Right ventricle myocardium inferior (tissue), 1 donor: ENCODE measurements around the gene LONP2. TPM values are rescaled to one million over a fixed set of nuclear protein-coding genes. Genes with fewer than 3 reads are reported as not detected.
A peak's percentile ranks its signal among the peaks of the same experiment; 100 is the strongest.
"Not testable (repeated sequence)": the region's sequence is repeated elsewhere in the genome, so short reads cannot be mapped to it uniquely, and the experiment has no call there.

ENCODE experiments used
- ATAC-seq: fragments of 200-7000 bp; cut with Tn5 transposase; one replicate; pipeline ENCODE4 v1.9.1; 2020; ENCODE audit warnings: mild to moderate bottlenecking, moderate library complexity
- DNase-seq: peaks from one replicate; pipeline ENCODE4 v3.0.0; 2021; ENCODE audit errors: missing footprints
- intact Hi-C: fragments of 100-400 bp; cut with DNase I; formaldehyde crosslinking; loops from one replicate; pipeline ENCODE4 v1.11.0; 2022
- total RNA-seq: library from RNA; stranded (reverse); fragmentation: NEBNext Ultra II Directional; extraction: Animal tissue kit (Norgen Biotek cat#: 25700); gene quantifications from one replicate; pipeline ENCODE4 v1.2.1, GENCODE V29; 2021
- donor health status: DM: no; HTN: yes; CAD: no; lungs with severe emphysema.

LONP2 gene
- total RNA-seq, 1 donor from 2014 or later, result 61.3 TPM

DNA sequence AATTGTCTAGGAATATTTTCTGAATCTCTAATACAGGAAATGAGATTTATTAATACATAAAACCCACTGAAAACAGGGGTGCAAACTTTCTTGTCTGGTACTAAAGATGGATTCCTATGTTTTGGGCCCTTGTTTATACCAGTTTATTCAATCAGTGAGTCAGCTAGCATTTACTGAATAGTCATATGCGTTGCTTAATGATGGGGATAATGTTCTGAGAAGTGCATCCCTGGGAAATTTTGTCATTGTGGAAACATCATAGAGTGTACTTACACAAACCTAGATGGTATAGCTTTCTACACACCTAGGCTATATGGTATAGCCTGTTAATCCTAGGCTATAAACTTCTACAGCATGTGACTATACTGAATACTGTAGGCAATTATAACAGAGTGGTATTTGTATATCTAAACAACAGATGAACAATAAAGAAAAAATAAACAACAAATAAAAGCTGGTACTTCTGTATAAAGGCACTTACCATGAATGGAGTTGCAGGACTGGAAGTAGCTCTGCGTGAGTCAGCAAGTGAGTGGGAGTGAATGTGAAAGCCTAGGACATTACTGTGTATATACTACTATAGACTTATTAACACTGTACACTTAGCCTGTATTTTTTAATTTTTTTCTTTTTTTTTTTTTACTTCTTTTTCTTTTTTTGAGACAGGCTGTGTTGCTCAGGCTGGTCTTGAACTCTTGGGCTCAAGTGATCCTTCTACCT is 77.4 kb downstream of the LONP2 start:
- DNase-seq (no peak), ATAC-seq (no peak)
- intact Hi-C loops, result no loop called here

DNA sequence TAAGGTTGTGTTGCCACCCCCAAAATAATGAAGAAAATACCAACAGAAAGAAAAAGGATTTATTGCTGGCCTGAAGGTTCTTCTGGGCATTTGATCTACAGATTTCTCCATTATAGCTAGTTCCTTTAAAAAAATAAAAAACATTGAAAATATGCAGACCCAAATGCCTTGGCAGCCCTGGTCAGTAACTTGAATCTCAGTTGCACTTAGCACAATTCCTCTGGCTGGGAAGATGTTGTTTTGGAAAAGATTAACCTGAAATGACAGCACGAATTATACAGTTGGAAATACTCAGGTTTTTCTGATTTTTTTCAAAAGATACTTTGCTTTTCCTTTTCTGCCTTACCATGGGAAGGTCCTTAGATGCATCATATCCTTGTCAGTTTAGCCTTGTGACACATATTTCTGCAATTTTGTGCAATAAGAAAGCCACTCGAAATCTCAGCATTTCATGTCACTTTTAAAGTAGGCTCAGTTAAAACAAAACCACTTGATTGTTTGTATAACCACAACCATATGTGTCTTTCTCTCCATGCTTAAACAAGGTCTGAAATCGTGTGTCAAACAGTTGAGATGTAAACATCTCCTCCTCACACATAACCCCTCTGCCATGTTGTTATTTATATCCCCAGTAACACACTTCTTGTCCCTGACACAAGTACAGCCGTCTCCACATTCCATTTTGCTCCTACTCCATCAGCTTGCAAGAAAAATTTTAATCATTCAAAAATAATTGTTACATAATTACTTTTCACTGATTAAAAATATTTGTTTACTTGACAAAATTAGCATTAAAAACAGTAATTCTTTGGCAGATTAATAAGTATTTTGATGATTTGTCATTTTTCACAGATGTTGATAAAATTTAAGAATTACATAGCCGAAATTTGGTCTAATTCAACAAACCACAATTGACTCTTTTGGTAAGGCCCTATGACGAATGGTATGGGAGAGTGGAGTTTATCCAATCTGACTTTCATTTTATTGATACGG is 80.0 kb downstream of the LONP2 start:
- DNase-seq (no peak), ATAC-seq (no peak)
- intact Hi-C loops, result no loop called here

DNA sequence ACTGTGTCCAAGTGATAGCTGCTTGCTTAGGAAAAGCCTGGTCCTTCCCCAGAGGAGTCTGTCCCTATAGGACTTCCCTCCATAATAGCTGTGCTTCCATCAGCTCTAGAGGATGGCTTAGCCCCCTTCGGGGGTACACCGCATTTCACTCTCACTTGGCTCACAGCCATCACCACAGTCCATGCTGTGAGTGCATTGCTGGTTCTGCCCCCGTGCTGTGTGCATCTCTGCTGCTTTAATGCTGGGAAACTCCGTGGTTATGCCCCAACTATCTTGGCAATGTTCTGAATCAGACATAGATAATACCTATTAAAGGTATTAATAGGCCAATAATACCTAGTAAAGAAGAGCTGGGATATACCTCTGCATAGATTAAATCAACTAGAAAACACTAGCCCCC is 82.8 kb downstream of the LONP2 start:
- no peak for ATAC-seq
- intact Hi-C loops, result no loop called here
- no peak for DNase-seq

DNA sequence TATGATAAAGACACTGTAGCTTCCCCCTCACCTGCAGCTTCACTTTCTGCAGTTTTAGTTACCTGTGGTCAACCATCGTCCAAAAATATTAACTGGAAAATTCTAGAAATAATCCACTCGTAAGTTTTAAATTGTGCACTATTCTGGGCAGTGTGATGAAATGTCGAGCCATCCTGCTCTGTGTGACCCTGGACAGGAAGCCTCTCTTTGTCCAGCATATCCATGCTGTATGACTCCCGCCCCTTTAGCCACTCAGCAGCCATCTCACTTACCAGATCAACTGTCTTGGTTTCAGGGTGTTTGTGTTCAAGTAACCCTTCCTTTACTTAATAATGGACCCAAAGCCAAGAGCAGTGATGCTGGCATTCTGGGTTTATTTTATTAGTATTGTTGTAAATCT is 85.0 kb downstream of the LONP2 start:
- intact Hi-C loops, result no loop called here
- DNase-seq (no peak), ATAC-seq (no peak)

- intact Hi-C loops, result no loop called here
These were observed 86.2 kb downstream of the LONP2 start for GRCh38 chr16:48330189-48330840.

GRCh38 chr16:48330841-48331192 is 86.7 kb downstream of the LONP2 start:
- intact Hi-C loops, result no loop called here
- ATAC-seq, result peak; percentile 67

More at GRCh38 chr16:48330189-48330840, 86.2 kb downstream of the LONP2 start:
- ATAC-seq (no peak), DNase-seq (no peak)

DNA sequence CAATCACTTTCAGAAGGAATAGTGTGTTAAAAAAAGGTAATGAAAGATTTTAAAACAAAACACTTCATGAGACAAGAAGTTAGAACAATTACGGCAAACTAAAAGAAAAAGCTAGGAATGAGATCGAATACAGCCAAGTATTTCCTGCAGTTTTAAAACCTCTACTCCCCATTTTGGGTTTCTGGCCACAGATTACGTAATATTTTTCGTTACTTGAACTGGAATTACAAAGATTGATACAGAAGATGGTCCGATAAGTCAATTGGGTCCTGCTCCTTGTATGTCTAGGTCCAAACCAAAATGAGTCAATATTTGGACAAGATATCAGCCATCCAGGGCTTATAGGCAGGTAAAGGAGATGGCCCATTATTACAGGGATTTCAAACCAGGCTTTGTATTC is 88.9 kb downstream of the LONP2 start:
- intact Hi-C loops, result no loop called here
- DNase-seq (no peak), ATAC-seq (no peak)

More at GRCh38 chr16:48330841-48331192, 86.7 kb downstream of the LONP2 start:
- no peak for DNase-seq

DNA sequence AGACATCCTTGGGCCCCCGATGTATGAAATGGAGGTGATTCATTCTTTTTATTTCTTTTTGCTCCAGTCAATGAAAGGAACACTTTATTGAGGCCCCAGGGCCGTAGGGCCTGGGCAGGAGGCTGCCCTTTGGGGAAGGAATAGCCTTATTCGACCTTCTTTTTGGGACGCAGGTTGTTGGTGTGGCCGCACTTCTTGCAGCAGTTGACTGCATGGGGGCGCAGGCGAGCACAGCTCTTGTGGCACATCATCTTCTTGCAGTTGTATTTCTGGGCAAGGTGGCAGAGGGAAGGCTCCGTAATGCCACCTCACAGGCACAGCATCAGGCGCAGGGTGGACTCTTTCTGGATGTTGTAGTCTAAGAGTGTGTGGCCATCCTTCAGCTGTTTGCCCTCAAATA is 90.2 kb downstream of the LONP2 start:
- ATAC-seq (no peak), DNase-seq (no peak)
- intact Hi-C loops, result no loop called here

DNA sequence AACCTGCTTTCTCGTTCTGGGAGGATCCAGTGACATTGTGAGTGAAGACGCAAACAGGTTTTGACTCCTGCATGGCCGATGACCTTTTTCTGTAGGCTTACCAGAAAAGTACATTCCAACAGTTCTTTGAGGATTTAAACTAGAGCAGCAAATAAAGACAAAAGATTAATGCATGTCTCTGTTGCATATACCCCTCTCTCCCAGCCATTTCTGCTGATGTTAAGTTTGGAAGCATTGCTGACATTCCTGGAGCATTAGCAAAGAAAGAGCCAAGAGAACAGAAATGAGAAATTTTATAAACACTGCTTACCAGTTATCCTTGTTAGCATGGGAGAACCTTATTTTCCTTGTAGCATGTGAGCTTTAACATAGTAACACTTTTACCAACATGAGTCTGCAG is 91.9 kb downstream of the LONP2 start:
- ATAC-seq, result no peak
- intact Hi-C loops, result no loop called here
- DNase-seq, result no peak

DNA sequence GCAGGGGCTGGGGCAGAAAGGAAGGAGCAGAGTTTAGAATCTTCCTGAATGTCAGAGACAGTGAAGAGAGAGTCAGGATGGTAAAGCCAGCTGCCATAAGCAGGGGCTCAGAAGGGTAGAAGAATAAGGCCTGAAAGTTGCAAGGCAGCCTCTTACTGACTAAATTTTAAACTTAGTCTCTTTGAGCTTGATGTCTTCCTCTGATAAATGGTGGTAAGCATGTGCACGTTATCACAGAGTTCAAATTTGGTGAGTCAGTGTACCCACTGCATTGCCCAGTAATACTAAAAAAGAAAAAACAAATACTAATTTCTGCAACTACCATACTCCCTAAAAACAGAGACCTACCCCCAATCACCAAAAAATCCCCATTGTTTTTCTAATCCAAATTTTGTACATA is 96.0 kb downstream of the LONP2 start:
- ATAC-seq (no peak), DNase-seq (no peak)
- intact Hi-C loops, result no loop called here

DNA sequence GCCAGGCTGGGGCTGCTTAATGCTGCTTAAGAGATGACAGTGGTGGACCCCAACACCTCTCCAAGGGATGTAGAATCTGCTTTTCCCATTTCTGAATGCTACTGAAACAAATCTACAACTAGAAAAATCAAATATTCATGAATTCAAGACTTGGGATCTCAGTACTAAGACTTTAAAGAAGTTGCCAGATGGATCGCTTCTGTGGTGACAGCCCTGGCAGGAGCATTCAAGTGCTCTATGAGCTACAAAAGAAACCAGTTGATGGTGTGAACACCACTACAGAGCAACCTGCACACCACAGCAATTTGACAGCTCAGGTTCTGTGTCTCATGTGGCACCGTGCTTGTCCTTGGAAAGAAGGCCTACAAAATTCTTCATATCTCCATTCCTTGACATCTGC is 98.5 kb downstream of the LONP2 start:
- ATAC-seq (no peak), DNase-seq (no peak)
- intact Hi-C loops, result no loop called here

- intact Hi-C loops, result no loop called here
- ATAC-seq (no peak), DNase-seq (no peak)
These were observed 103.2 kb downstream of the LONP2 start for GRCh38 chr16:48347191-48347865.

- intact Hi-C loops, result no loop called here
- DNase-seq, result no peak
These were observed 103.9 kb downstream of the LONP2 start for GRCh38 chr16:48347980-48348379.

DNA sequence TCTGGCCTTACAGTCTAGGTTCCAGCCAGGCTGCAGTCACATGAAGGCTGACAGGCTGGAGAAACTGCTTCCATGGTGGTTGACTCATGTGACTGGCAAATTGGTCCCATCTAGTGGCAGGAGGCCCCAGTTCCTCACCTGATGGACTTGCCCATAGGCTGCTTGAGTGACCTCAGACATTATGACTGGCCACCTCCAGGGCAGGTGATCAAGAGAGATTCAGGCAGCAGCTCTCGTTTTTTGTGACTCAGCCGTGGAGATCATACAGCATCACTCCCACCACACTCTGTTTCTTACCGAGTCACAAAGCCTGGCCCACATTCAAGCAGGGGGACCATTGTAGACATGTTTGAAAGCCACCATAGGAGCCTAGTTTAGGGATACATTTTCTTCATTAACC is 106.6 kb downstream of the LONP2 start:
- no peak for DNase-seq
- no peak for ATAC-seq
- intact Hi-C loops, result no loop called here

More at GRCh38 chr16:48347980-48348379, 103.9 kb downstream of the LONP2 start:
- no peak for ATAC-seq

GRCh38 chr16:48352648-48353390 is 108.7 kb downstream of the LONP2 start:
- intact Hi-C loops, result loop anchor here (2.0 kb wide), 1 partner anchor 190 kb away; no protein-coding TSS in a partner anchor
- ATAC-seq (no peak), DNase-seq (no peak)

DNA sequence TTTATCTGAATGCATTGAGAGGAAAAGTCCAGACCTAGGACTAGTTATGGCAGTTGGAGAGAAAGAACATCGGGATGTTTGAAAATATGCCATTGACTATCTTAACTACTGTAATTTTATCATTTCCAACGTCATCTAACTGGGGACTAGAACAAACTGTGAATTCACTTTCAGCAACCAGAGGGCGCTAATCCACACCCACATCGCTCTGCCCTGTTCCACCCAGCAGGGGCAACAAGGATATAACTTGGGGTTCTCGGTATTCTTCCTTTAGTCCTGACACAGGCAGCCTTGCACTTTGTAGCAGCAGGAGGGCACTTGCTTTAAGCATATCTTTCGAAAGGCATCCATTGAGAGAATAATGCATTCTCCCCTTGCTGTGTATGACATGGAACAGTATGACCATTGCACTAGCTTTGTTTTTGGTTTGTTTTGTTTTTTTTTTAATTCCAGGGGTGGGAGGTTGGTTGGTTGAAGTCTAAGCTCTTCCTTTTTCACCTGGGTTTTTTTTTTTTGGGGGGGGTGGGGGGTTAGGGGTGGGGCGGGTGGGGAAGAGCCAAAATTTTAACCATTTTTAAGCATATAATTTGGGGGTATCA is 109.6 kb downstream of the LONP2 start:
- DNase-seq (no peak), ATAC-seq (peak; percentile 72)
- intact Hi-C loops, result loop anchor here (2.0 kb wide), 2 partner anchors 189 to 269 kb away; no protein-coding TSS in a partner anchor

- intact Hi-C loops, result loop anchor here (2.0 kb wide), 1 partner anchor 268 kb away; no protein-coding TSS in a partner anchor
- ATAC-seq, DNase-seq: not testable (repeated sequence)
These were observed 110.3 kb downstream of the LONP2 start for GRCh38 chr16:48354385-48354784.
